GM21723 (cell line): Measurements from ENCODE around the gene MRPL55.

Experiments used
- ATAC-seq: cut with Tn5 transposase; IDR thresholded peaks from one replicate; pipeline ENCODE4 v1.9.1; 2021; ENCODE audit warnings: mild to moderate bottlenecking, moderate library complexity; ENCODE audit not compliant: unreplicated experiment

Gene MRPL55

DNA sequence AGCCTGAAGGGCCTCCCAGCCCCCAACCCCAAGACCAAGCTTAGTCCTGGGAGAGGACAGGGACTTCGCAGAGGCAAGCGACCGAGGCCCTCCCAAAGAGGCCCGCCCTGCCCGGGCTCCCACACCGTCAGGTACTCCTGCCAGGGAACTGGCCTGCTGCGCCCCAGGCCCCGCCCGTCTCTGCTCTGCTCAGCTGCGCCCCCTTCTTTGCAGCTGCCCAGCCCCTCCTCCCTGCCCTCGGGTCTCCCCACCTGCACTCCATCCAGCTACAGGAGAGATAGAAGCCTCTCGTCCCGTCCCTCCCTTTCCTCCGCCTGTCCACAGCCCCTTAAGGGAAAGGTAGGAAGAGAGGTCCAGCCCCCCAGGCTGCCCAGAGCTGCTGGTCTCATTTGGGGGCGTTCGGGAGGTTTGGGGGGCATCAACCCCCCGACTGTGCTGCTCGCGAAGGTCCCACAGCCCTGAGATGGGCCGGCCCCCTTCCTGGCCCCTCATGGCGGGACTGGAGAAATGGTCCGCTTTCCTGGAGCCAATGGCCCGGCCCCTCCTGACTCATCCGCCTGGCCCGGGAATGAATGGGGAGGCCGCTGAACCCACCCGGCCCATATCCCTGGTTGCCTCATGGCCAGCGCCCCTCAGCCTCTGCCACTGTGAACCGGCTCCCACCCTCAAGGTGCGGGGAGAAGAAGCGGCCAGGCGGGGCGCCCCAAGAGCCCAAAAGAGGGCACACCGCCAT is 48.5 kb downstream of the MRPL55 start:
- ATAC-seq, result no peak

- no peak for ATAC-seq
Observed at GRCh38 chr1:228059634-228060457, 49.3 kb downstream of the MRPL55 start.

- no peak for ATAC-seq
Observed at GRCh38 chr1:228058949-228059633, 50.0 kb downstream of the MRPL55 start.

DNA sequence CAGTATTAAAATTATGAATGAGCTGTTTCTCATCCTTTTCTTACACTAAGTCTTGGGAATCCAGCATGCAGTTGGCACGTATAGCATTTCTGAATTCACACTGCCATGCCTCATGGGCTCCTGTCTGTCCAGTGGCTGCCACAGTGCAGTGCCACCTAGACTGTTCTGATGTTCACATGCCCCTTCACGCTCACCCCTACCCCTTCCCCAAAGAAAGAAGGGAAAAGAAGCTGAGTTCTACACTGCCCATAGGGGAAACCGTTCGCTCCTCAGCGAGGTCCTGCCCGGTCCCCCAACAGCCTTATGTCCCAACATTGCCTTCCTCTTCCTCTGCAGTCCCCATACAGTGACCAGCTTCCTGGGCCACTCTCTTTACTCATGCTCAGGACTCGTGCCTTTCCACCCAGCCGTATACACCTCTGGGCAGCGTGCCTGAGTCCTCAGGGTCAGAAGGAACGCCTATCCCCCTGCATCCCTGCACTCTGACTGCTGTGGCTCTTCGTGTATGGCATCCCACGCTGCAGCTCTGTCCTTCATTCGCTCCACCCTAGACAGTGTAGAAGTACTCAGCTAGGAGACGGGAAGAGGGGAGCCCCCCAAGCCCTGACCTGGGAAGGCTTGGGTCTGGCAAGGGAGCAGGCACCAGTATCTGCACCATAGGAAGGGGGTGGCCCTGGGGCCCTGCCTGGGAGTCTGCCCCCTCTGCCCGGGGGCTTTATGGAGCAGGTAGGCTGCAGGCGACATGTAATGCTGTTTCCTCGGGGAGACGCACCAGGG is 50.7 kb downstream of the MRPL55 start:
- ATAC-seq, result no peak
